Kidney glomerular epithelial cell (primary cell): Measurements from ENCODE around the gene CCDC33.

ENCODE experiments used
- DNase-seq: peaks from one replicate; lab custom pipeline; 2025; lab: John Stamatoyannopoulos, UW

Gene CCDC33

GRCh38 chr15:74311734-74312444, 75.8 kb downstream of the CCDC33 start:
- DNase-seq: no peak

DNA sequence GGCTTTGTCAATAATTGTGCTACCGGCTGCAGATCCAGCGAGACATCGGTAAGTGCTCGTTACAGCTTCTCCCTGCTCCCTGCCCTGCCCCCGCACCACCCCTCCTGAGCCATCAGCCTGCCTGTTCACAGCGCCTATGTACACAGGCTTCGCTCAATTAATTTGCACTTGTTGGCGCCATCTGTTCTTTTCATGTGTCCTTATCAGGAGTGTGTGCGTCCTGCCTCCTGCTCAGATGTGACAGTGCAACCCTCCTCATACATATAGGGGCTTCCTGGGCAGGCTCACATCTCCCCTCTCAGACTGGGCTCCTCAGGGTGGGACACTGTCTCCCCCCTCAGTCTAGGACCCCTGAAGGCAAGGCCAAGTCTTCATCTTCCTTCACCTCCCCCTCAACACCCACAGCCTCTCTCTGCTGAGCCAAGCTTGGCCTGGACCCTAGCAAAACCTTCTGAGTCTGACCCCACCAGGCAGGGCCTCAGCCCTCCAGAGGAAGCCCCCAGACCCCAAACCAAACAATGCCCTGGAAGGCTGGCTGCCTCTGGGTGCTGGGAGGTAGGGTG, 76.4 kb downstream of the CCDC33 start:
- DNase-seq: no peak

GRCh38 chr15:74313889-74314288, 77.8 kb downstream of the CCDC33 start:
- no peak for DNase-seq

DNA sequence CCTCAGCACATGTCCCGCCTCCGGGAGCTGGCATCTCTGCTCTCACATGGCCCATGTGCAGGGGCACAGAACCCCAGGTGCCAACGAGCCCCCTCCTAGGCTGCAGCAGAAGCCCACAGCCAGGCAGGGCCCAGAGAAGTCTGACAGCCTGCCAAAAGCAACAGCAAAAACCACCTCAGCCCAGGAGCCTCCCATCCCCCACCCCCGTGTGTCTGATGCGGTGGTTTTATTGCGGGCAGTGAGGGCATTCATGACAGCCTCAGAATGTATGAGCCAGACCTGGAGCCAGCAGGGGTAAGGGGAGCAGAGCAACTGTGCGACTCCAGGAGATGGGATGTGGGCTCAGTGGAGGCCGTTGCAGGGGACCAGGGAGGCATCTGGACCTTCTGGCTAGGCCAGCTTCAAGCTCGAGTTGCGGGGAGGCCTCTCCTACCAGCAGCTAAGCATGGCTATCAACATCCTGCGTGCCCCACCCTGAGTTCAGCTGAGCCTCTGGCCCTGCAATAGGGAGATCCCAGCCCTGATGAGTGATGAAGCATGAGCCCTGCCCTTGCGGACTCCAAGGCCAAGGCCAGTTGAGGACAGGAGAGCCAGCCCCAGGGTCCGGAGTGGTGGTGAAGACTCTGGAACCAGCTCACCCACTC, 78.8 kb downstream of the CCDC33 start:
- no peak for DNase-seq

- no peak for DNase-seq
Measured at GRCh38 chr15:74315626-74316025, 79.5 kb downstream of the CCDC33 start.

DNA sequence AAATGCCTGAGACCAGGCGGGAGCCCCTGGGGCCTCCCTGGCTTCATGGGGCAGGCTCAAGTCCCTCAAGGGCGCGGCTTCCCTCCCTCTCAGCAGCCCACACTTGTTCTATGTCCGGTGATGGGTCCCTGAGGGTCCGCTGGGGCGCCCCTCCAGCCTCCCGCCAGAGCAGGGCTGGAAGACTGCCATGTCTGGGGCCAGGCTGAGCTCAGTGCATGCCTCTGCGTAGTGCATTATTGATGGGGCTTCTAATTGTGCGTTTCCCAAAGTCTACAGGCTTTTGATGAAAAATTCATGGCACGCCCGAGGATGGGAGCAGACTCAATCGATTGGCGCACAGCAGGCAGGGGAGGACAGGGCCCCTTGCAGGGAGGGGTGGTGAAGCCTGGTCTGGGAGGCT, 80.0 kb downstream of the CCDC33 start:
- no peak for DNase-seq

DNA sequence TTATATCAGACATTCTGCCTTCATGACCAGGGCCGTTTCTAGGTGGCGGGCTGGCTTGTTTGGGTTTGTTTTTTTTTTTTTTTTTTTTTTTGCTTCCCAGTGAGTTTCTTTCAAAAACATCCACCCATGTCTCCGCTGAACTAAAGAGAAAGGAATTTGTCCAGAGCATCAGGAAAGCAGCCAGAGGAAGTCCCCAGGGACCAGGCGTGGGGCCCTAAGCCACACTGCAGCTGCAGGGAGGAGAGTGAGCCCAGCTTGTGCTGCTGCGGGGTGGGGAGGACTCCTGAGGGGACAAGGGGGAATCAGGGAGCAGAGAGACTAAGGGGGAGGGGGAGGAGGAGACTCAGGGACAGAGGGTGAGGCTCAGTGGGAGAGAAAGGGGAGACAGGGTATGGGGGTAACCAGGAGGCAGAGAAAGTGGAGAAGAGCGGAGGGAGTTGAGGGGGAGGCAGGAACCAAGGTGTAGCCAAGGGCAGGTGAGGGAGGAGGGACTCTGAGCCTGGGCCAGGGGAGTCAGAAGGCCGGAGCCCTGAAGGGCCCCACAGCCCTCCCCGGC, 81.8 kb downstream of the CCDC33 start:
- peak; percentile 54 for DNase-seq

GRCh38 chr15:74318376-74319137, 82.4 kb downstream of the CCDC33 start:
- DNase-seq: no peak

DNA sequence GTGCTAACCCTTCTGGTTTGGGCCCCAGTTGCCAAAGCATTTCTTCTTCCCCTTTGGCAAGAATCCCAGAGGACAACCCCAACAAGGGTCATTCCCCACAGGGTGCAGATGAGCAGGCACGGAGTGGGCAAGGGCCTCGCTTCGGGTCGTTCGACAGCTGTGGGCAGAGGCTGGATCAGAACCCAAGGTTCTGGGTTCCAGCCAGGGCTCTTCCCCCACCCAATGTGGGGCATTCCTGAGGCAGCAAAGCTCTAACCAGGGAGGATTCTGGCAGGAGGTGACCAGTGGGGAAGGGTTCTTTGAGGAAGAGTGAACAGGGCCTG, 83.0 kb downstream of the CCDC33 start:
- no peak for DNase-seq

DNA sequence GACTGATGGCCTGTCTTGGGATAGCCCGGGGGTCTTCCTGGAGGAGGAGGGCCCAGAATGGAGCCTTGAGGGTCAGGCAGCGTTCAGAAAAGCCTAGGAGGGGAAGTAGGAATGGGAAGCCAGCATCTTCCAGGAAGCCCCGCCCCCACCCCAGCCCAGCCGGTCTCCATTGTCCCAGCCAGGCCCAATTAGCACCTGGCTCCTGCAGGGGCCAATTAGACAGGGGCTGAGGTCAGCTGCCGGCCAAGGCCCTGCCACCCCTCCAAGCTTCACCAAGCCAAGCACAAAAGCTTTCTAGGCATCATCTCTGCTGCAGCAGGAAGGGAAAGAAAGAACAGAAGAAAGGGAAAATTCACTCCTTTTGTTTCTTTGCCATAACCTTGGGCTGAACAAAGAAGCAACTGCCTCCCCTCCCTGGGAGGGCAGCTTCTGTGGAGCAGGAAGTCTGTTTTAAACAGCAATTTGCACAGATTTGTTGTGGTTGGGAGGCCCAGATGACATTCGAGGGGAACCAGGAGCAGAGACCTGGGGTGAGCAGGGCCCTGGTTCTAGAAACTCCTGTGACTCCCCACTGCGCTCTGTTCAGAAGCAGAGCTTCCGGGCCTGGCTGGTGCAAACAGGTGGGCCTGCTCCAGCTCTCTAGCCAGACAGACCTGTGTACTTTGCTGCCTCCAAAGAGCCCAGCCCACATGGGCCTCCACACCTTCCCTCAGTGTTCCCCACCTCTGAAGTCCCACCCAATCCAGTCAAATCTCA, 83.6 kb downstream of the CCDC33 start:
- DNase-seq: no peak

- DNase-seq: no peak
Measured at GRCh38 chr15:74320352-74321247, 84.5 kb downstream of the CCDC33 start.

DNA sequence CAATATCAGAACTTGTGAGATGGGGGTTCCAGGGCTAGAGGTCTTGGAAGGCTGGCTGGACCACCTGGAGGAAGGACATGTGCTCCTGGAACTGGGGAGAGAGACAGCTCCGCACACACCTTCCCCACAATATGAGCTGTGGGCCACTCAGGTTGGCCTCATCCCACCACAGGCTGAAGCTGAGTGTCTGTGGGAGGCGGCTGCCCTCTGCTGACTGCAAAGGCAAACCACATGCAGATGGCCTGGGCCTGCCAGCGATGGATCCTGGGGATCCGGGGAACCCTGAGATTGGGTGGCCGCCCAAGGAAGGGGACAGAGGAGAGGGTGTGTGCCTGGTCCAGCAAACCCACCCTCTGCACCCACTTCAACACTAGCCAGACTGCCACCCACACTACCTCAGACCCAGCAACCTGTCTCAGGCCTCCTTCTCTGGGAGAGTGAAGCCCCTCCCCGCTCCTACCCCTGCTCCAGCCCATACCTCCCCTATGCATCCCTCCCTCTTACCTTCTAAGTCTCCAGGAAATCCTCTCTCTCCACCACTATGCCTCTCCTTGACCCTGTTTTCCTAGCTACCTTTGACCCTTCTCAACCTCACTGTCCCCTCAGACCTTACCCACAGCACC, 86.5 kb downstream of the CCDC33 start:
- peak; percentile 14 for DNase-seq

DNA sequence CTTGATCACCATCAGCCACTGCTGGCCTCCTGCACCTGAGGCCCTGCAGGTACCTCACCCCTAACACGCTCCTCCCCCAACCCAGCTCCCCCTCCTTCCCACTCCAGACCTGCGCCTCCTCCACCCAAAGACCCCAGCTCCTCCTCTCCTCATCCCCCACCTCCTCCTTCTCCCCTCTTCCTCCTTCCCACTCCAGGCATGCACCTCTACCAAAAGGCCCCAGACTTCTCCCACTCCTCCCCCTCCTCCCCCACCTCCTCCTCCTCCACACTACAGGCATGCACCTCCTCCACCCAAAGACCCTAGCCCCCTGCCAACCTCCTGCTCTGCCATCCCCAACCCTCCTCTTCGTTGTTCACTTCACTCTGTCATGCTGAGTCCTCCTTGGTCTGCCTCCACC, 88.6 kb downstream of the CCDC33 start:
- no peak for DNase-seq

DNA sequence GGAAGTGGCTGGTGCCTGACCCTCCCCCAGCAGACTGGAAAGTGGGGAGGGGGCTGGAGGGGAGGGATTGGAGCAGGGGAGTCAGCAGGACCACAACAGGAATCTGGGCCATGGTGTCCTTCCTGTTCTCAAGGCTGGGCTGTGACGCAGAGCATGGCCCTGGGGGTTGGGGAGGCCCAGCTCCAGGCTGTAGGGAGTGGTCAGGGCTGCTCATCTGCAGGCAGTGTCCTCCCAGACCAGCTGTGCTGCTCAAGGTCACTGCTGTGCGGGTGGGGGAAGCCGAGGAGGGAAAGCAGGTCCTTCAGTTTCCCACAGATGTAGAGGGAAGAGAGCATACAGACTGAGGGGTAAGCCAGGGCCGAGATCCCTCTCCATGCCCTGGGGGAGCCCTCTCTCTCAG, 90.6 kb downstream of the CCDC33 start:
- DNase-seq: no peak

DNA sequence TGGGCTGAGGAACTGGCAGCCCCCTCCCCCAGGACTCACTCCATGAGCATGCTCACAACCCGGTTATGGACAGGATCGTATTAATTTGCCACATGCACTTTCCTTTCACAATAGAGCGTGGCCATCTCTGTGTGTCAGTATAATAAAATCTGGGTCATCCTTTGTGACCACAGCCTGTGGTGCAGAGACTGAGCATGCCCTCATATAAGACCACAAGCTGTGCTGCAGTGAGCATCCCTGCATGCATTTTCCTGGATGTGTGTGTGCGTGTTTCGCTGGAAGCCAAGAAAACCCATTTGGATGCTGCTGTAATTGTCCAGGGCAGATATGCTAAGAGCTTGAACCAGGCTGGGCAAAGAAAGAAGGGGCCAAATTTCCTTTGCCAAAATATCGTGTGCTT, 91.6 kb downstream of the CCDC33 start:
- DNase-seq: no peak

- no peak for DNase-seq
Measured at GRCh38 chr15:74328331-74329056, 92.4 kb downstream of the CCDC33 start.

GRCh38 chr15:74330861-74331408, 94.8 kb downstream of the CCDC33 start:
- no peak for DNase-seq

GRCh38 chr15:74332011-74332410, 95.9 kb downstream of the CCDC33 start:
- DNase-seq: no peak

- DNase-seq: no peak
Measured at GRCh38 chr15:74332611-74333010, 96.5 kb downstream of the CCDC33 start.
